Measurements from ENCODE around the gene SLC4A4.

- TF ChIP-seq ZNF850 (CRISPR knock-in tag; conservative IDR thresholded peaks at IDR 0.05), result no peak
- TF ChIP-seq POLR2A (IDR thresholded peaks at IDR 0.05; ENCODE audit: insufficient read depth in 1 of 2, low read depth in 2 of 2, low read length in 2 of 2), result no peak
Measured at GRCh38 chr4:71501992-71502391, 163.2 kb downstream of the SLC4A4 start.

Data from HepG2 (cell line).